NCI-H345 treated with DMSO at 0.1 percent for 48 hours (cell line): ENCODE measurements around the gene ZNF408.
"Not testable (repeated sequence)": the region's sequence is repeated elsewhere in the genome, so short reads cannot be mapped to it uniquely, and the experiment has no call there.

Source experiments
- DNase-seq: peaks from one replicate; lab custom pipeline; 2025; ENCODE audit not compliant: unreplicated experiment; lab: John Stamatoyannopoulos, UW

The ZNF408 gene

DNA sequence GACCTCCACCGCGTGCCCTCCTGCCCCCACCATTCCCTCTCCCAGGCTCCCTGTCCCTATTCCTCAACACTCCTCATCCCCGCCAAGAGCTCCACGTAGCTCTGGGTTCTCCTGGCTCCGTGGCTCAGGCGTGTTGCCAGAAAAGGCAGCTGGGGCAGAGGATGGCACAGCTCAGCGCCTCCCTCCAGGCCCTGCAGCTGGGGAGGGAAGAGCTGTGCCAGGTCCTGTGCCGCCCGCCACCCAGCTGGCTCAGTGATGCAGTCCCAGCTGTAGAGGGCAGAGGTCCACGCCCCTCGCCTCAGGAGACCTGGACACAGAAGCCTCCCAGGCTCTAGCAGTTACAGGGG is 4.6 kb upstream of the ZNF408 start:
- no peak for DNase-seq

GRCh38 chr11:46697303-46697702 is 3.5 kb upstream of the ZNF408 start:
- no peak for DNase-seq

GRCh38 chr11:46697723-46698122 is 3.1 kb upstream of the ZNF408 start:
- DNase-seq = no peak

DNA sequence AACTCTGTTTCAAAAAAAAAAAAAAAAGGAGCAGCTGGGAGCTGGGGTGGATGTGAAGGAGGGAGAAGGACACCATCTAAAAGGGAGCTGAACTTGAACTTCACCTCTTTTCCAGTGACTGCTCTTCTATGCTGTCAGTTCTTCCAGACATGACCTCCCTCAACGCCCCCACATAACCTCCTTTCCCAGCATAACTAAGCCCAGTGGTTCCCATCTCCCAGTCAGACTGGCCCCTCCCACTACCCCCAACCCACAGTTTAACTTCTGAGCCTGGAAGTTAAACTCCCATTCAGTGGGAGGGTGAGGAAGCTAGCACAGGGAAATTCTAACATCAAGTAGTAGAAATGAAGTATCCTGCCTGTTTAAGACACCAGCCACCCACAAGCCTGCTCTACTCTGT is 2.2 kb upstream of the ZNF408 start:
- no peak for DNase-seq

GRCh38 chr11:46701078-46701654 is 335 bp downstream of the ZNF408 start:
- DNase-seq = no peak

DNA sequence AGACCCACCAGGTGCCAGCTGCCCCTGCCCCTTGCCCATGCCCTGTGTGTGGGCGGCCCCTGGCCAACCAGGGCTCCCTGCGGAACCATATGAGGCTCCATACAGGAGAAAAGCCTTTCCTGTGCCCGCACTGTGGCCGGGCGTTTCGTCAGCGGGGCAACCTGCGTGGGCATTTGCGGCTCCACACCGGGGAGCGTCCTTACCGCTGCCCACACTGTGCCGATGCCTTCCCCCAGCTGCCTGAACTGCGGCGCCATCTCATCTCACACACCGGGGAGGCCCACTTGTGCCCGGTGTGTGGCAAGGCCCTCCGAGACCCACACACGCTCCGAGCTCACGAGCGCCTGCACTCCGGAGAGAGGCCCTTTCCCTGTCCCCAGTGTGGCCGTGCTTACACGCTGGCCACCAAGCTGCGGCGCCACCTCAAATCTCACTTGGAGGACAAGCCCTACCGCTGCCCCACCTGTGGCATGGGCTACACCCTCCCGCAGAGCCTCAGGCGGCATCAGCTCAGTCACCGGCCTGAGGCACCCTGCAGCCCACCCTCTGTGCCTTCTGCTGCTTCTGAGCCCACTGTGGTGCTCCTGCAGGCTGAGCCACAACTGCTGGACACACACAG is 4.3 kb downstream of the ZNF408 start:
- DNase-seq = no peak

GRCh38 chr11:46706886-46707285 is 6.1 kb downstream of the ZNF408 start:
- DNase-seq = no peak

DNA sequence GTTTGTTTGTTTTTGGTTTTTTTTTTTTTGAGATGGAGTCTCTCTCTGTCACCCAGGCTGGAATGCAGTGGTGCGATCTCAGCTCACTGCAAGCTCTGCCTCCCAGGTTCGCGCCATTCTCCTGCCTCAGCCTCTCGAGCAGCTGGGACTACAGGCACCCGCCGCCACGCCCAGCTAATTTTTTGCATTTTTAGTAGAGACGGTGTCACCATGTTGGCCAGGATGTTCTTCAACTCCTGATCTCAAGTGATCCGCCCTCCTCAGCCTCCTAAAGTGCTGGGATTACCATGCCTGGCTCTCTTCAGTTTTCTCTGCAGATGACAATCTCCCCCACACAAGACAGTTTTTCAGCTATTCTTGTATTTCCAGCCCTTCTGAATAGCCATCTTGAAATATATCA is 8.5 kb downstream of the ZNF408 start:
- DNase-seq = not testable (repeated sequence)

GRCh38 chr11:46710821-46711269 is 10.0 kb downstream of the ZNF408 start:
- DNase-seq = no peak

DNA sequence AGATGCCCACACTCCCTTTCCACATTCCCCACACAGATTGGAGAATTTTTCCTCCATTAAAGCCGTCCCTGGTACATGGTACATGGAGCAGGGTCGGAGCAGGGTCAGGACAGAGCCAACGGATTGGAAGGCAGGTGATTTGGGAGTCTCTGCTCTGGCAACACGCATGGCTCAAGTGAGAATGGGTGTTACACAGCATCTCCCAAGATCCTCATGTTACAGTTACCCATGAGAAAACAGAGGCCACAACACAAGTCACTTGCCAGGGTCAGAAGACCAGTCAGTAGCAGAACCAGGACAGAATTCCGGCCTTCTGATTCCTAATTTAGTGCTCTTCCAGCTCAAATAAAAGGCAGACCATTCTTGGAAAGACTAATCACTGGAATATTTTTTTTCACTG is 10.5 kb downstream of the ZNF408 start:
- DNase-seq = no peak

- no peak for DNase-seq
These were observed 12.2 kb downstream of the ZNF408 start for GRCh38 chr11:46712874-46713576.

- DNase-seq = not testable (repeated sequence)
These were observed 17.0 kb downstream of the ZNF408 start for GRCh38 chr11:46717825-46718154.

GRCh38 chr11:46718155-46719019 is 17.6 kb downstream of the ZNF408 start:
- no peak for DNase-seq

- DNase-seq = no peak
These were observed 18.3 kb downstream of the ZNF408 start, which contains the start of gene F2 for GRCh38 chr11:46719048-46719542. TSS of gene F2 (plus strand) at chr11:46719213. CDS start at chr11:46719236, 23 bp downstream.

DNA sequence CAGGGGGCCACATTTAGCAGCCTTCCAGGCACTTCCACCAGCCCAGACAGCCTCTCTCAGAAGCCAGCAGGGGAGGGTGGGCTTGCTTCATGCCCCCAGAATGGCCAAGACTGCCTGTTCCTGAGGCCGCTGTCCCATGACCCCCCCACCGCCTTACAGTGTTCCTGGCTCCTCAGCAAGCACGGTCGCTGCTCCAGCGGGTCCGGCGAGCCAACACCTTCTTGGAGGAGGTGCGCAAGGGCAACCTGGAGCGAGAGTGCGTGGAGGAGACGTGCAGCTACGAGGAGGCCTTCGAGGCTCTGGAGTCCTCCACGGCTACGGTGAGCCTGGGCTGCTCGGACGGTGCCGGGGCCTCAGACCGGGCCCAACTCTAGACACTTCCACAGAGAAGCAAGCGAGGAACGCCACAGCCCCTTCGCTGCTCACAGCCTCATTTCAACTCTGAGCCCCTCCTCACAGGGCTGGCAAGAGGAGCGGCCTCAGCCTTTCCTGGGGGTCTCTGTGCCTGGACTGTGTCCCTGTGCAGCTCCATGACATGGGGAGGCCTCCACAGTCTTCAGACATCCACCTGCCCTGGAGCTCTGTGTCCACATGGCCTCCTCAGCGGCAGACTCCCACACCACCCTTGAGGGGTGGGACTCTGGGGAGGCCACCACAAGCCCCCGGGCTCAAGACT is 18.9 kb downstream of the ZNF408 start:
- DNase-seq = no peak

DNA sequence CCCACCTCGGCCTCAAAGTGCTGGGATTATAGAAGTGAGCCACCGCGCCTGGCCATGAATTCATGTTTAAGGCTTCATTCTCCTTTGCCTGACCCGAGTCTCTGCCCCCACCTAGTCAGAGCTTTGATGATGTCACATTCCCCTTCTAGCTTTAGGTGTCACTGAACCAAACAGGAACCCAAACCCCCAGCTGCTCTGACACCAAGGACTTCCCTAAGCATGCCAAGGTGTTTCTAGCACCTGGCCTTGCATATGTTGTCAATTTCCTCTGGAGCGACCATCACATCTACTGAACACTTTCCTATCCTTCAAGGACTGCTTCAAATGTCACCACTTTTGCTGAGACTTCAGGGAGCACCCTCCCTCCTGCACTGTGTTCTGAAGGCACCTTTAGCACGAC is 20.5 kb downstream of the ZNF408 start:
- DNase-seq = no peak

GRCh38 chr11:46722566-46723358 is 21.9 kb downstream of the ZNF408 start:
- no peak for DNase-seq

DNA sequence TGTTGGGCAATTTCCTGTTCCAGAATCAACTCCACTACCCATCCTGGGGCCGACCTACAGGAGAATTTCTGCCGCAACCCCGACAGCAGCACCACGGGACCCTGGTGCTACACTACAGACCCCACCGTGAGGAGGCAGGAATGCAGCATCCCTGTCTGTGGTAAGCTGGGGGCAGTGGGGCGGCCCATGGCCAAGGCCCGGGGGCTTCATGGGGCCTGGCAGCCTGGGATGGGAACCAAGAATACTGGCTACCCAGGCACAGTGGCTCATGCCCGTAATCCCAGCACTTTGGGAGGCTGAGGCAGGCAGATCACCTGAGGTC is 22.5 kb downstream of the ZNF408 start:
- no peak for DNase-seq

GRCh38 chr11:46724088-46724487 is 23.3 kb downstream of the ZNF408 start:
- DNase-seq = no peak
